Esophagus muscularis mucosa (tissue), 3 donors: ENCODE results near the gene AK8.

Experiments used
- POLR2AphosphoS5 ChIP-seq, 2 donors: sonication (generic); formaldehyde crosslinking; IDR thresholded peaks; one replicate each; pipeline ENCODE4 v1.6.1; 2017; ENCODE audit warnings: antibody characterized with exemption in 2 of 2
- TF ChIP-seq, protein P1 (sequence below), 3 experiments: fragments of 200-600 bp in 2 of 3; fragments of 450-650 bp in 1 of 3; sonication (generic) in 2 of 3; IDR thresholded peaks; one replicate each; pipeline ENCODE4 v1.5.1; 2017 to 2019; ENCODE audit warnings: antibody characterized with exemption in 3 of 3, mild to moderate bottlenecking in 2 of 3, moderate library complexity in 1 of 3

DNA sequence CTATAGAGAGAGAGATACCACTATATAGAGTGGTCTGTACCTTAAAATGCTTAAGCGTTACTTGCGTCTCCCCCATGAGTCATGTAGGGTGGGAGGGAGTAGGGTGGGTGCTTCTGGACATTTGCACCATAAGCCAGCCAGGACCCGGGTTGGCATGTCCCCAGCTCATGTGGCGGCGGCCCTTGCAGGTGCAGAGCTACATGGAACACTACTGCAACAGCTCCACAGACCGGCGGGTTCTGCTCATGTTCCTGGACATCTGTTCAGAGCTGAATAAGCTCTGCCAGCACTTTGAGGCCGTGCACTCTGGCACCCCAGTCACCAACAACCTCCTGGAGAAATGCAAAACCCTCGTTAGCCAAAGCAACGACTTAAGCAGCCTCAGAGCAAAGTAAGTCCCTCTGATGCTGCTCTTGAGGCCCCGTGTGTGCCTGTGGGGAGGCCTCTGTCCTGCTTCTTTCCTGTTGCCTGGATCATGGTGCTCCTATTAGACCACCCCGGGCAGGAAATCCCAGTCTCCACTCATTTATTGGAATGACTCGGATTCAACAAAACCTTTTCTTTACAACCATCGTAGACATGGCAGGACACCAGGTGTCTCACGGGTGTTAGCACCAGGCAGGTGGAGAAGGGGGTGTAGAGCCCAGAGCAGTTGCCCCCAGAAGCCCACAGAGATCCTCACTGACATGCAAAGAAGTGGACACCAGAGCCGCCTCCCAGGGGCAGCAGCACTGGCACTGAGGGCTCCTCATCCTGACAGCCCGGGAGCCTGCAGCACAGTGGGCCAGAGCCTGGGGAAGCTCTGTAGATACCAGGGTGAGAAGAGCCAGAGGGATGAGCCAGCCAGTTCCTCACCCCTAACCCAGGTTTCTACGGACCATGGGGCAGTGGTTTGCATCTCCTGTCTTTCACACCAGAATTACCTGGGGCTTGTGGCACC is 9.4 kb upstream of the AK8 start:
- TF ChIP-seq, protein P1, sequence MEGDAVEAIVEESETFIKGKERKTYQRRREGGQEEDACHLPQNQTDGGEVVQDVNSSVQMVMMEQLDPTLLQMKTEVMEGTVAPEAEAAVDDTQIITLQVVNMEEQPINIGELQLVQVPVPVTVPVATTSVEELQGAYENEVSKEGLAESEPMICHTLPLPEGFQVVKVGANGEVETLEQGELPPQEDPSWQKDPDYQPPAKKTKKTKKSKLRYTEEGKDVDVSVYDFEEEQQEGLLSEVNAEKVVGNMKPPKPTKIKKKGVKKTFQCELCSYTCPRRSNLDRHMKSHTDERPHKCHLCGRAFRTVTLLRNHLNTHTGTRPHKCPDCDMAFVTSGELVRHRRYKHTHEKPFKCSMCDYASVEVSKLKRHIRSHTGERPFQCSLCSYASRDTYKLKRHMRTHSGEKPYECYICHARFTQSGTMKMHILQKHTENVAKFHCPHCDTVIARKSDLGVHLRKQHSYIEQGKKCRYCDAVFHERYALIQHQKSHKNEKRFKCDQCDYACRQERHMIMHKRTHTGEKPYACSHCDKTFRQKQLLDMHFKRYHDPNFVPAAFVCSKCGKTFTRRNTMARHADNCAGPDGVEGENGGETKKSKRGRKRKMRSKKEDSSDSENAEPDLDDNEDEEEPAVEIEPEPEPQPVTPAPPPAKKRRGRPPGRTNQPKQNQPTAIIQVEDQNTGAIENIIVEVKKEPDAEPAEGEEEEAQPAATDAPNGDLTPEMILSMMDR (IDR thresholded peaks at IDR 0.05) = no peak
- TF ChIP-seq POLR2AphosphoS5 (IDR thresholded peaks at IDR 0.05) = no peak
